ES-I3 (cell line): Measurements from ENCODE around the gene RNASEH1.
"Not testable (repeated sequence)": the region's sequence is repeated elsewhere in the genome, so short reads cannot be mapped to it uniquely, and the experiment has no call there.

ENCODE experiments used
- H3K36me3 ChIP-seq: 2 replicates; pipeline ENCODE4 v1.6.1; 2013; ENCODE audit warnings: mild to moderate bottlenecking, low read length, control low read depth, moderate library complexity; ENCODE audit not compliant: insufficient read depth
- H3K4me1 ChIP-seq: 2 replicates; pipeline ENCODE4 v1.6.1; 2013; ENCODE audit warnings: mild to moderate bottlenecking, control low read depth, low read length; ENCODE audit not compliant: insufficient read depth
- H3K9ac ChIP-seq: 2 replicates; pipeline ENCODE4 v1.6.1; 2013; ENCODE audit warnings: low read depth, mild to moderate bottlenecking, low read length, moderate library complexity
- H3K9me3 ChIP-seq: 2 replicates; pipeline ENCODE4 v1.6.1; 2013; ENCODE audit warnings: mild to moderate bottlenecking, low read length, moderate library complexity; ENCODE audit not compliant: control insufficient read depth, insufficient read depth

The RNASEH1 gene

DNA sequence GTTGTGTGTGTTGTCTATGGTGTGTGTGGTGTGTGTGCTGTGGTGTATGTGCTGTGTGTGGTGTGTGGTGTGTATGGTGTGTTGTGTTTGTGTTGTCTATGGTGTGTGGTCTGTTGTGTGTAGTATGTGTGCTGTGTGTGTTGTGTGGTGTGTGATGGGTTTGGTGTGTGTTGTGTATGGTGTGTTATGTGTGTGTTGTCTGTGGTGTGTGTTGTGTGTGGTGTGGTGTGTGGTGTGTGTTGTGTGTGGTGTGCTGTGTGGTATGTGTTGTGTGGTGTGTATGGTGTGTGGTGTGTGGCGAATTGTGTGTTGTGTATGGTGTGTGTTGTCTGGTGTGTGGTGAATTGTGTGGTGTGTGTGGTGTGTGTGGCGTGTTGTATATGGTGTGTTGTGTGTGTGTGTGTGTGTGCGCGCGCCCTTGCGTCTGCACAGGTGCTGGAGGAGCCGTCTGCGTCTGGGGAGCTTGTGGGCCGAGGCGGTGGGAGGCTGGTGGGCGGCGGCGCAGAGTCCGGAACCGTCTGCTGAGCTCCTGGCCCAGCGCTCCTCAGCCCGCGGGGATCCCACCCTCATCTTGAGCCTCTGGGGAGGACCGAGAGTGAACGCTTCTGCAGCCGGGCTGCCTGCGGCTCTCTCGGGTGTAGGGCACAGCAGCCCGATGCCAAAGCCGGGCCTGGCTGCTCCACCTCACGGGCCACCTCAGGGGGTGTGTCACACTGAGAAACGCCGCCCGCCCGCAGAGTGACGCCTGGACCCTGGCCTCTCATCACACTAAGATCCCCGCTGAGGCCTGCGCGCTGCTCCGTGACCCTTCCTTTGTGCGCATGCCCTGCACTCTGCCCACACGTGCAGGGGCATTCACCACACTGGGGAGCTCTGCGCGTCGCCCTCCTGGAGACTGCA lies 30.0 kb downstream of the RNASEH1 start:
- H3K9ac ChIP-seq, result no peak overlapping the region
- H3K4me1 ChIP-seq, result no peaks in the 10 kb centered on the region
- no peaks in the 10 kb centered on the region for H3K36me3 ChIP-seq
- H3K9me3 ChIP-seq, result no peaks in the 10 kb centered on the region

DNA sequence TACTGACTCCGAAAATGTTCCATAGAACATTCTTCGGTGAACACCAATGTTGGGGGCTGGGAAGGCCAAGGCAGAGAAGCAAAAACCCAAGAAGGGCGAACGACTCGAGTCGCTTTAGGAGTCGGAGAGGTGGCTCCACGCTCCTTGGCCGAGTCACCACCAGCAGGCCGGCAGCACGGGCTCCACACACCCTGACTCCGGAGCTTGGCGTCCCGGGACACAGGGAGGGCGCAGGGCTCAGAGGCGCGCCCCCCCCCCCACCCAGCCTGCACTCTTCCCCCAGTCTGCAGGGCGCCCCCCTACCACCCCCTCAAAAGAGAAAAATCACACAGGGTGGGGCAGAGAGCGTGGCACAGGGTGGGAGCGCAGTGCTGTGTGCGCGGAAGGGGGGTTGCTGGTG lies 31.3 kb downstream of the RNASEH1 start:
- no peaks in the 10 kb centered on the region for H3K36me3 ChIP-seq

DNA sequence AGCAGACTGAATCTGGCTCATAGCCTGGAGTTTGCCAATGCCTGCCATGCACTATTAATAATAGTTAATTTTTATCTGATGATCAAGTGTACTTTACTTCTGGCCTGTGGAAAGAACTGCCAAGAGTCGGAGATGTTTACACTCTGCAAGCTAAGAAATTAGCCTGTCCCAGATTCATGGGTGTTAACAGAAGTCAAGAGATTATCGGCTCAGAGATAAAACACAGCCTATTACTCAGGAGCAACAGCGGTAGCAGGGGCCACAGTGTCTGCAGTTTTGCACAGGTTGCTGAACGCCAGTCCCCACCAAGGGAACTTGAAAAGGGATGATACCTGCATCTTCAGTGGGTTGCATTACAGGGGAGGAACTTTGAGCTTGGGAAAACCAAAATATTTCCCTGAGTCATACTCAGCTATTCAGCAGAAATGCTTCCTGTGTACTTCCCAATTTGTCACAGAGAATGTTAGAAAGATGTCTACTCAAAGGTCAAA lies 34.5 kb downstream of the RNASEH1 start:
- no peaks in the 10 kb centered on the region for H3K4me1 ChIP-seq
- no peak overlapping the region for H3K9ac ChIP-seq
- no peaks in the 10 kb centered on the region for H3K36me3 ChIP-seq
- no peaks in the 10 kb centered on the region for H3K9me3 ChIP-seq

More for the DNA sequence above, 31.3 kb downstream of the RNASEH1 start:
- no peak overlapping the region for H3K9ac ChIP-seq
- no peaks in the 10 kb centered on the region for H3K9me3 ChIP-seq
- no peaks in the 10 kb centered on the region for H3K4me1 ChIP-seq

DNA sequence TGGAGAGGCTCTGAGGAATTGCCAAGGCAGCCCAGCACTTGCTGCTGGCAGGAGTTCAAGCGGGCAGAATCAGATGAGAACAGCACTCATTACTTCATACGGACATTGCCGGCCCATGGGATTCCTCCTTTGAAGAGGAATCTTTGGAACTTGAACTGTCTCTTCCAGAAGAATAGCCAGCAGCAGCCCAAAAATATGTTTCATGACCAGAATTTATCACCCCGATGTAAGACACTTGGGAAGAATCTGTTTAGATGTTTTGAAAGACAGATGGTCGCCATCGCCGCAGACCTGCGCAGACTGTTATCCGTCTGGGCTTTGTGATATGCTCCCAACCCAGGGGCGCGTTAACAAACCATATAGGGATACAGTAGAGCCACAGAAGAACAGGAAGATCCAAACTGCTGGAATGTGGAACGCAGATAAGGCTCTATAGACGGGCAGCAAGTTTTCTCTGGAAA lies 35.1 kb downstream of the RNASEH1 start:
- H3K9ac ChIP-seq, result no peak overlapping the region
- H3K4me1 ChIP-seq, result no peaks in the 10 kb centered on the region
- no peaks in the 10 kb centered on the region for H3K36me3 ChIP-seq
- no peaks in the 10 kb centered on the region for H3K9me3 ChIP-seq

DNA sequence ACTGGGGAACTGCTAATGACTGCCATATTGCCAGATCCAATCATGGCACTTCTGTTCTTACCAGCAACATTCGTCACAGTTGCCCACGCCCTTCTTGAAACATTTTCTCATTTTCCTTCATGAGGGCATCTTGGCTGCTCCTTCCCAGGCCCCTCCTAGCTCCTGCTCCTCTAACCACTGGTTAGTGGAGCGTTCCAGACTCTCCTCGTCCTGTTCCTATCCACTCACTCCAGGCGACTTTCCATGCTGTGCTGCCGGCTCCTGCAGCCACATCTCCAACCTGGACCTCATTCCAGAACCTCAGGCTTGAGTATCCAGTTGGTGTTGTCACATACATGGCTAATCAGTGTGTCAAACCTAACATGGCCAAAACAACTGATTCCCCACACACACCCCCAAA lies 37.5 kb downstream of the RNASEH1 start:
- H3K9me3 ChIP-seq, result no peaks in the 10 kb centered on the region
- peaks cover 4% of the 10 kb centered on the region; the same call in 1 of the 2 replicates for H3K36me3 ChIP-seq
- H3K4me1 ChIP-seq, result no peaks in the 10 kb centered on the region
- H3K9ac ChIP-seq, result no peak overlapping the region

DNA sequence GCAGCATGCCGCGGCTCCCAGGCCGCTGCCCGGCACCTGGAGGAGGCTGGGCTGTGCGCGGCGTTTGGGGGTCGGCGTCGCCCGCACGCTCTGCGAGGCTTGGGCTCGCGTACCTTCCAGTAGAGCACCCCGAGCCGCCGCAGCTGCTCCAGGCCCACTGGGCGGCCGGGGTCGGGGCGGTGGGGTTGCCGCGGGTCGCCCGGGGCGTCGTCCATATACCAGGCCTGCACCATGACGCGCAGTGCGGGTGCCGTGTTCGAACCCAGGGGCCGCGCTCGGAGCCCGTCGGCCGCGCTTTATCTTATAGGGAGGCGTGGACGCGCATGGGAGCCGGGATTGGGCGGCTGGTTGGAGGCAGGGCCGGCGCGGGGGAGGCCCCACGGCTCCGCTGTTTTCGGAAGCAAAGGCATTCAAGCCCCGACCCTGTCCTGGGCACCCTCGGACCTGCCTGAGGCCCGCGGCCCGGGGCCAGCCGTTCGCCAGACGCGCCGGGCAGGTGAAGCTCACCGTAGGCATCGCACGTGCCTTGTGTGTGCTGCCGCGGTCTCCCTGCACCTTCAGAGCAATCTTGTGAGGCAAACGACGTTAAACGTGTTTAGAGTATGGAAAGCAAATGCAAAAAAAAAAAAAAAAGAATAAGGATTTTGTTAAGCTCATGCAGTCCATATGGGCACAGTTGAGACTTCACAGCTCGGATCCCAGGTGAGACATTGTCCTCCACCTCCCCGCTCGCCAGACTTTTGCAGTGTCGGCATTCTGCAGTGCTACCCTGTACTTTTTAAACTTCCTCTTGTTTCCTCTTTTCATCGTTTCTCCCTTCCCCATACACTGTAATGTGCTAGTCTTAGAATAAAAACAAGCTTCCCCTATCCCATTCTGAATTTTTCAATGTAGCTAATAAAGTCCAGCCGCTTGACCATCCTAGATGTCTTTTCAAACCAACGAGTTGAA lies 38.6 kb downstream of the RNASEH1 start, which contains the start of gene ADI1:
Gene ADI1, minus strand, starts transcription at position 277 of the 951 bp plus-strand sequence. Its CDS starts 44 bp downstream, at position 233.
- Histone ChIP-seq H3K9me3 (no peaks in the 10 kb centered on the region; the same call in 1 of the 2 replicates), H3K9ac (peak within 1 kb of the TSS; percentile 87), H3K36me3 (peaks cover 4% of the 10 kb centered on the region; the same call in 1 of the 2 replicates), H3K4me1 (no peaks in the 10 kb centered on the region)

DNA sequence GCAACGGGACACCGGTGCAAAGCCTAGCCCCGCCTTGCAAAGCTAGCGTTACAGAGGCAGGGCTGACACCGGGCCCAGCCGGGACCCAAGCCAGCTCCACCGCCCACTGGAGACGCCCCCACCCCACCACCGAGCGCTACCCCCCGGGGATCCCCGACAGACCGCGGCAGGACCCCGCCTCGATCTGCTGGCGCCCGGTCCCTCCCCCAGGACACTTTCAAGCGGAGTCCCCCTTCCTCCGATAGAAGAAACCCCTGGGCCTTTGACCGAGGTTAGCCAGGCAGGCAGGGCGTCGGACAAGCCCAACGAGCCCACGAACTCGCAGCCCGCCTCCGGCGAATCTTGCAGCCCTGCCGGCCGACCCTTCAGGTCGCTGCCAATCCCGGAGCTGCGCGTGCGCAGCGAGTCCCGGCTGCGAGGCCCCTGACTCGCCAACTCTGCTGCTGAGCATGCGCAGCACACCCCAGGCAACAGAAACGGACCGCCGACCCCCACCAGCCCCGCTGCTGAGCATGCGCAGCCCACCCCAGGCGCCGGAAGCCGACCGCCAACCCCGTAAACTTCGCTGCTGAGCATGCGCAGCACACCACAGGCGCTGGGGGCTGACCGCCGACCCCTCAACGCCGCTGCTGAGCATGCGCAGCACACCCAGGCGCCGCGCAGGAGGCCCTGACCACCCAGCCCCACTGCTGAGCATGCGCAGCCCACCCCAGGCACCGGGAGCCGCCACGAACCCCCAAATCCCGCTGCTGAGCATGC lies 39.5 kb downstream of the RNASEH1 start:
- Histone ChIP-seq H3K36me3 (peaks cover 4% of the 10 kb centered on the region; the same call in 1 of the 2 replicates), H3K9ac (peak overlapping the region; percentile 87), H3K4me1 (no peaks in the 10 kb centered on the region), H3K9me3 (no peaks in the 10 kb centered on the region; the same call in 1 of the 2 replicates)

DNA sequence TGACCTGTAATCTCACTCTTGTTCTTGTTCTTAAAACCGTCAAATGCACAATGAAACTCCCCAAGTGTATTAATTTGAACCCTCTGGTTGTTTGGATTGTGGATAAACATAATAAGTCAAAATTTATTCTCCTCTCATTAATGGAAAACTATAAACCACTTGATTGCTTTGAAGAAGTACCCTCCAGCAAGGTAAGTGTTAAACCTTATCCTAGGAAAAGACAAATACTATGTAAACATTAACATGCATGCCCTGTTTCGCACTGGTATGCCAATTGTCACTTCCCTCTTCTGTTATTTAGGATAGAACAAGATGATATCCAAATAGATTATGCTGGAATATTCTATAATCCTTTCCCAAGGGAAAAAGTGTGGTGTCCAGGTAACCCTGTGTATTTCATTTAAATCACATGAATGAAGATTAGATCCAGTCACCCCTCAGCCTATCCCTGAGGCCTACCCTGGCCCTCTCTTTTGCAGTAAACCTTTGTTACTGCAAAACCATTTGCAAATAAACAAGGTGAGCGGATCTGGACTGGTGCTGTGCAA lies 40.1 kb downstream of the RNASEH1 start:
- Histone ChIP-seq H3K9me3 (no peaks in the 10 kb centered on the region; the same call in 1 of the 2 replicates), H3K36me3 (peaks cover 4% of the 10 kb centered on the region; the same call in 1 of the 2 replicates), H3K9ac (peak overlapping the region; percentile 87), H3K4me1 (no peaks in the 10 kb centered on the region)

DNA sequence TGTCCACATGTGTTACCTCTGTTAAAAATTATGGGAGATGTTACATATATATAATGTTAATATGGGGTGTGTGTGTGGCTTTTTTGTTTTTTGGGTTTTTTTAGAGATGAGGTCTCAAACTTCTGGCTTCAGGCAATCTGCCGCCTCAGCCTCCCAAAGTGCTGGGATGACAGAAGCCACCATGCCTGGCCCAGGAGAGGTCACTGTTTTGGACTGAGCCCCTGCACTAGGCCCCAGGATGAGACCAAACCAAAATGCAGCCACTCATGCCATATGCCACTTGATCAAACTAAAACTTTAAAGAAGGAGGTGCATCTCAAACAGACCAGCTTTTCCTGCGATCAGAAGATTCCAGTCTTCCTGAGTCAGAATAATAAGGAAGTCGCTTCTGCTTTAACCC lies 41.3 kb downstream of the RNASEH1 start:
- Histone ChIP-seq H3K36me3 (peaks cover 4% of the 10 kb centered on the region; the same call in 1 of the 2 replicates), H3K9me3 (no peaks in the 10 kb centered on the region; the same call in none of the 2 replicates), H3K4me1 (no peaks in the 10 kb centered on the region), H3K9ac (no peak overlapping the region; the same call in 1 of the 2 replicates)

DNA sequence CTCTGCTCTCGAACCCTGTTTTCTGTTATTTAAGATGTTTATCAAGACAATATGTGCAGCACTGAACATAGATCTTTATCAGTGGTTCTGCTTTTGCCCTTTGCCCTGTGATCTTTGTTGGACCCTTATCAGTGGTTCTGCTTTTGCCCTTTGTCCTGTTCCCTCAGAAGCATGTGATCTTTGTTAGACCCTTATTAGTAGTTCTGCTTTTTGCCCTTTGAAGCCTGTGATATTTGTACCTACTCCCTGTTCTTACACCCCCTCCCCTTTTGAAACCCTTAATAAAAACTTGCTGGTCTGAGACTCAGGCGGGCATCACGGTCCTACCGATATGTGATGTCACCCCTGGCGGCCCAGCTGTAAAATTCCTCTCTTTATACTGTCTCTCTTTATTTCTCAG lies 42.7 kb downstream of the RNASEH1 start:
- H3K9me3 ChIP-seq, H3K4me1 ChIP-seq, H3K9ac ChIP-seq, H3K36me3 ChIP-seq: not testable (repeated sequence)

DNA sequence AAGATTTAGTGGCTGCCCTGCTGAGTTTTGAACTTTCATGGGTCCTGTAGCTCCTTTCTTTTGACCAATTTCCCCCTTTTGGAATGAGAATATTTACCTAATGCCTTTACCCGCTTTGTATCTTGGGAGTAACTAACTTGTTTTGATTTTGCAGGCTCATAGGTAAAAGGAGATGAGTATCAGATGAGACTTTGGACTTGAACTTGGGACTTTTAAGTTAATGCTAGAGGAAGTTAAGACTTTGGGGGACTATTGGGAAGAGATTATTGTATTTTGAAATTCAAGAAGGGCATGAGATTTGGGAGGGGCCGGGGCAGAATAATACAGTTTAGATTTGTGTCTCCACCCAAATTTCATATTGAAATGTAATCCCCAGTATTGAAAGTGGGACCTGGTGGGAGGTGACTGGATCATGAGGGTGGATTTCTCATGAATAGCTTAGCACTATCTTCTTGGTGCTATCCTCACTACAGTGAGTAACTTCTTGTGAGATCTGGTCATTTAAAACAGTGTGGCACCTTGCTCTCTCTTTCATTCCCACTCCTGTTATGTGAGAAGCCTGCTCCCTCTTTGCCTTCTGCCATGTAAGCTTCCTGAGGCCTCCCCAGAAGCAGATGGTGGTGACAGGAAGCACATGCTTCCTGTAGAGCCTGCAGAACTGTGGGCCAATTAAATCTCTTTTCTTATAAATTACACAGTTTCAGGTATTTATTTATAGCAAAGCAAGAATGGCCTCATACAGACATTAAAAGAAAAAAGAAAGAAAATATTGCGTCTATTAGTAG lies 44.9 kb downstream of the RNASEH1 start:
- Histone ChIP-seq H3K36me3 (peaks cover 4% of the 10 kb centered on the region; the same call in 1 of the 2 replicates), H3K4me1 (no peaks in the 10 kb centered on the region), H3K9ac (no peak overlapping the region), H3K9me3 (no peaks in the 10 kb centered on the region; the same call in none of the 2 replicates)

DNA sequence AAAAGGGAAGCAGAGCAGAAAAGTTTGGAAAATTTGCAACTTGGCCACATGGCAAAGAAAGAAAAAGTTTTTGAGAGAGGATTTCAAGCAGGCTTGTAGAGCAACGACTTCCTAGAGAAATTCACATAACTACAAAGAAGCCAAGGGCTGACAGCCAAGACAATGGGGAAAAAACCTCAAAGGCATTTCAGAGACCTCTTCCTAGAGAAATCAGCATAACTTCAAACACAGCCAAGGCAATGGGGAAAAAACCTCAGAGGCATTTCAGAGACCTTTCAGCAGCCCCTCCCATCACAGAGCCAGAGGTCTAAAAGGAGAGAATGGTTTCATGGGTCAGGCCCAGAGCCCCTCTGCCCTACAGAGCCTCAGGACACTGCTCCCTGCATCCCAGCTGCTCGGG lies 46.0 kb downstream of the RNASEH1 start:
- no peak overlapping the region for H3K9ac ChIP-seq
- no peaks in the 10 kb centered on the region for H3K4me1 ChIP-seq
- no peaks in the 10 kb centered on the region; the same call in none of the 2 replicates for H3K9me3 ChIP-seq
- H3K36me3 ChIP-seq, result peaks cover 1% of the 10 kb centered on the region; the same call in 1 of the 2 replicates
